G401.6 (cell line): ENCODE measurements around the gene CAMK1D.

Experiments
- FAIRE-seq: peaks from 2 replicates; lab custom pipeline; 2012; peaks lifted over from hg19 to GRCh38; lab: Jason Lieb, UNC

Gene CAMK1D

DNA sequence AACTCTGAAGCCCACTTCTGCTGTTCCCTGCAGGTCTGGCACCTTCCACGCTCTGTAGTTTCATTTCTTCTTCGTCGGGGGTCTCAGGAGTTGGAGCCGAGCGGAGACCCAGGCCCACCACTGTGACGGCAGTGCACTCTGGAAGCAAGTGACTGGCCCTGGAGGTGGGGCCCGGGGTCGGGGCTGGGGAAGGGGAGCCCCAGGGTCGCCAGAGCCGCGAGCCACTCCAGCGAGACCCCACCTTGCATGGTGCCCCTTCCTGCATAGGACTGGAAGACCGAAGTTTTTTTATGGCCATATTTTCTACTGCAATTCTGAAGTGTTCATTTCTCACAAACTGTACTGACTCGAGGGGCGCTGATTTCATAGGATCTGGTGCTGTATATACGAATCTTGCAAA lies 479.4 kb downstream of the CAMK1D start:
- no peak for FAIRE-seq

DNA sequence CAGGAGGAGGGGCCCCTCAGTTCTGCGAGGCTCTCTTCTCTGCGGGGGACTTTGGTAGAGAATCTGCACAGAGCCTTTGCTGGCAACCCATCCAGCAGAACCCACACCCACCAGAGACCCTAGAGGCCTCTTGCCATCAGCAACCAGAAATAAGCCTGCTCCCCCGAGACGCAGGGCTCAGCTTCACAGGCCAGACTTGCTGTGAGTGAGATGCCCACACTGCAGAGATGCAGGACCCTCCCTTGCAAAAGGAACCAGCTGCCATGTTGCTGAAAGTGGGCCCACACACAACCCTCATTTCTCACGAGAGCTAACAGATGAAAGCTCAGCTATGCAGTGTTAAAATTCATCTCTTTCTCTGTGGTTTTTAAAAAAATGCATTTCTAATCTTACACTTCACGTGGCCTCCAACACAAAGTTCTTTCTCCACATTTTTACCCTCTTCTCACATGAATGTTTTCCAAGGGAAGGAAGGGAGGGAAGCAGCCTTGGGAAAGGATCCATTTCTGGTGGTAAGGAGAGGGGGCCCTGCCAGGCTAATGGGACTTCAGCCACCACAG lies 480.6 kb downstream of the CAMK1D start:
- no peak for FAIRE-seq

DNA sequence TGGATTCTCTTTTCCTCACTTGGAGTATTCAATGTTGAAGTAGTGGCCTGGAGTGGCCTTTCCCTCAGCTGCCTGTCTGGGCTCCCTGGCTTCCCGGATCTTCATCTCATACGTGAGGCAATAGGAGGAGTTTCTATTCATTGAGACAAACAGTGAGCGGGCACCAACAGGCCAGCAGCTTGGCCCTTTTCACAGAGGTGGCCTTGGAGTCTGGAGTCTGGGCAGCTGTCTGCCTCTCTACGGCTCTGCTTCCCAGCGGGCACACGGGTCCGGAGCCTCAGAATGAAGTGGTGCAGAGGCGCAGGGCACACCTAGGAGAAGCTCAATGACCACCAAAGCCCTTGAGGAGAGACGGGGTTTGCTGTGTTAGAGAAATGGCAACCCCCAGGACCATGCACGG lies 482.7 kb downstream of the CAMK1D start:
- FAIRE-seq: no peak

DNA sequence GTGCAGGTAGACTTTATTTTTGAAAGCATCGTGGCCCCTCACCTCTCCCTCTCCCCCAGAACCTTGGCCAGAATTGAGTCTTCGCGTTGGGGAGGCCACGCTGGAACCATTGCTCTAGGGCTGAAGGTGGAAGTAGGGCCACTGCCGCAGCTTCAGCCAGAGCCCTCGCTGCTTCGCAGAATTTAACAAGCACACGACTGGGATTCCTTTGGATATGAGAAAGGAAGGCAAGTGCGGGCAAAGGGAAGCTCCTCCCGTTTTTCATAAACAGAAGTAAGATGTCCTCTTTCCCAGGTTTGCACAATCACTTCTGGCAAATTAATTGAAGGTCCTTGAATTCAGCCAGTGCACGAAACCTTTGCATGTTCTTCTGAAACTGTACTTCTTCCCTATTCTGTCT lies 484.1 kb downstream of the CAMK1D start:
- FAIRE-seq: no peak

DNA sequence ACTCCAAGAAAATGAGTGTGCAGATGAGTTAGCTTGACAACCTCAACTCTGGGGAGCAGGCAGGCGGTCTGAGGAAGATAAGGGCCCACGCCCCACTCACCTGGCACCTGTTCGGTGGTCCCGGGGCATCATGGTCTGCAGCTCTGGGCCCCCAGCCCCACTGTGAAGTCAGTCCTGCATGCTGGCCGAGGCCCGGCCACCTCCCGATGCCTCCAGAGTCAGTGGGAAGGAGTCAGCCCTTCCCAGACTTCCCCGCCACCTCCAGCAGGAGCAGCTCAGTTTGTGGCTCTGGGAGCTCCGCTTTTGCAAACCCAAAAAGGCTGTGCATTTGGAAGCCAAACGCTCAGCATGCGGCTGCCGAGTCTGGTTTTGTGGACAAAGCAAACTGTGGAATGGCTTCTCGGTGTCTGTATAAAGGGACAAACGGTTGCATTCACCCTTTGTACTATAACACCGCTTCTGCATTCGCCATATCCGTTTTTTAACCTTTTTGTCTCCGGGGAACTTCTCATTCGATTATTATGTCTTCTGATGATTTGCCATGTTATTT lies 484.8 kb downstream of the CAMK1D start:
- FAIRE-seq: no peak

DNA sequence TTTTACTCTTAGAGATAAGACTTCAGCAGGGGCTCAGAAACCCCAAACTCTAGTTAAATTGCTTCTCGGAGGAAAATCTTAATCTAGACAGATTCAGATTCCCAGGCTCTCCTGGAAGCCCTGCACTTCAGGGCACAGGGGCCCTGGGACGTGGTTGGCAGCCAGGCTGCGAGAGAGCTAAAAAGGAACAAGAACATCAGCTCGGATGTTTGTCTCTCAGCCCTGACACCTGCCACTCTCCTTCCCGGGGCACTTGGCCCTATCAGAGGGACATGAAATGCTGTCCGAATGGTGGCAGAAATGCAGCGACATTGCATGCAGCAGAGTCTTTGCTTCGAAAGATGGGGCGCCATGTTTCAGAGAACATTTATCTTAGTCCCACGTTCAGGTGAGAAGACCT lies 485.4 kb downstream of the CAMK1D start:
- no peak for FAIRE-seq

DNA sequence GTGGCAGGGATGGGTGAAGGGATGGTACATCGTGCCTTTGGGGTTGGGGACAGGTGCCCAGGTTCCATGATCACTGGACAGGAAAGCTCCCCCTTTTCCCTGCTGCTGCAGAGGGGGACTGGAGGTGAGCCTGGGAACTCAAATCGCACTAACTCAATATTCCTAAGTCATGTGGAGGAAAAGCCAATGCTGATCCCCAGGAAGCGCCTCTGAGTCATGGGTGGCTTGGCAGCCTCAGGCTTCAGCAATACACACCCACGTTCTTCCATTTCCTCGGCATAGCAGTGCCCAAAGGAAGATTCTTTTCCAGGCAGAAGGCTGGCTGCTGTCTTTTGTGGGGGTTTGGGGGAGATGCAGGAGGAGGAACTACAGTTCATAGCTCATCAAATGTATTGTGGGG lies 486.4 kb downstream of the CAMK1D start:
- no peak for FAIRE-seq

DNA sequence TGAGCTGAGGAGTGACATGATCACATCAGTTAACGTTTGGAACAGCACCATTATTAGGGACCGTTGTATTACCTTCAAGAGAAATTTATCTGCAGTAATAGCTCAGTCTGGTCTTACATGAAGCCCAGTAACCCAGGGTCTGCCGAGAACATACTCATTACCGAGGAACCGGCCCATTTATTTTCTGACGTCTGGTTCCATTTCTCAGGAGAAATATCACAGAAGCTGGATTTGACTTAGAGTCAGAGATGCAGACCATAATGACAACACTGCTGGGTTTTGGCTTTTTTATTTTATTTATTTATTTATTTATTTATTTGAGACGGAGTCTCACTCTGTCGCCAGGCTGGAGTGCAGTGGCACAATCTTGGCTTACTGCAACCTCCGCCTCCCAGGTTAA lies 489.0 kb downstream of the CAMK1D start:
- FAIRE-seq: no peak

DNA sequence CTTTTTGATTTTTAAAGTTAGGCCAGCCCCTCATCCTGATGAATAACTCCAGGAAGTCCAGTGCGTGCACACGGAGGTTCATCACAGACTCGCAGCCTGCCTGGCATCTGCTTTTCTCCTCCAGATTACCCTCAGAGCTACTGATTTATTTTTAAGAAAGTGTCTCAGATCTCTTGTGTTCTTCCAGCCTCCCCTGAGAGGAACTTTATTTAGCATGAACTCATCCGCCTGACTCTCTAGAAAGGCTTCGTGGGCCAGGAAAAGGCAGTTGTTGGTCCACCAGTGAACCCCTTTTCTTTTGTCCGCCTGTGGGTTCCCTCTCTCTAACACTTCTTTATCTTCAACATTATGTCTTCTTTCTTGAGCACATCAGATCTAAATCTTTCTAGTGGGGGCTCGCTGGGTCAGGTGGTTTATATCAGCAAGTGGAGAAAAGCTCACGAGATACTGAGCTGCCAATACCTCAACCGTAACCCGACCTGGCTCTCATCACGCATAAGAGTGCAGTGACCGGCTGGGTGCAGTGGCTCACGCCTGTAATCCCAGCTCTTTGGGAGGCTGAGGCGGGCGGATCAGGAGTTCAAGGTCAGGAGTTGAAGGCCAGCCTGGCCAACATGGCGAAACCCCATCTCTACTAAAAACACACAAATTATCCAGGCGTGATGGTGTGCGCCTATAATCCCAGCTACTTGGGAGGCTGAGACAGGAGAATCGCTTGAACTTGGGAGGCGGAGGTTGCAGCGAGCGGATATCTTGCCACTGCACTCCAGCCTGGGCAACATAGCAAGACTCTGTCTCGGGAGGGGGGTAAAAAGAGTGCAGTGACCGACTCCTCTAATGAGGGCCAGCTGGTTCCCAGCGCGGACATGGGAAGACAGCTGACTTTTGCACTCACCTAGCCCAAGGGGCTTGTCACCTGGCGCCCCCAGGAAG lies 489.9 kb downstream of the CAMK1D start:
- FAIRE-seq: no peak

DNA sequence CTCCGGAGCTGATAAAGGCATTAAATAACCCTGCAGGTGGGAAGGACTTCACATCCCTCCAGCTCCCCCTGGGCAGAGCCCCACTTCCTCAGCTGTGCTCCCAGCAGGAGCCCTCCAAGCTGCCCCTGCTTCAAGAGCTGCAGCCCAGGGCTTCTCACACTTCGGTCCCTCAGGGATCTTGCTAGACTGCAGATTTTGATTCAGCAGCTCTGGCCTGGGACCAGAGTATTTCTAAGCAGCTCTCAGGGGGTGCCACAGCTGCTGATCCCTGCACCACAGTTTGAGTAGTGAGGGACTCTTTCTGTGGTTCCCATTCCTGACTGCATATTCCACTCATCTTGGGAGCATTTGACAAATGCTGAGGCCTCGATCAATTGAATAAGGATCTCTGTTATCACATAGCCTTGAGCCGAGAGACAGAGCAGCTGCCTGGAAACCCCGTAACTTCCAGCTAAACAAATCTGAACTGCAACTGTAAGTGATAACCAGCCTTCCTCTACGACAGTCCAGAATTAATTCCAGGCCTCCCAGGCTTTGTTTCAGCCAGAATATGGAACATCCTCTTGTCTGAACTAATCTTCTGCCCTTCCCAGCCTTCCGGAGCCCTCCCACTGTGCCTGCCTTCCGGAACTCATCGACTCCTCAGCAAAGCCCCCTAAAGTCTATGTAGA lies 490.7 kb downstream of the CAMK1D start:
- no peak for FAIRE-seq

DNA sequence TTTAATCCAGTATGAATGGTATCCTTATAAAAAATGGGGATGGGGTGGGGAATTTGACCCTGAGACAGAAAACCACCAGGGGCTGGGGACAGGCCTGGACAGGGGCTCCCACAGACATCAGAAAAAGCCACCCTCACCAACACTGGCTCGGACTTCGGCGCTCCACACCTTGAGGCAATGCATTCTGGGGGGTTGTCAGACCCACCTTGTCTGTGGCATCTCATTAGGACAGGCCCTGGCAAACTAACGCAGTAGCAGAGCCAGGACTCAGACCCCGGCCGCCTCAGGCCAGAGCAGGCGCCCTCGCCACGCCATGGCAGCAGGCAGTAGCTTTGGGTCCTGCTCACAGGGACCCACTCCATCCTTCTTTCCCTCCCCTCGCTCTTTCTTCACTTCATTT lies 492.1 kb downstream of the CAMK1D start:
- no peak for FAIRE-seq

DNA sequence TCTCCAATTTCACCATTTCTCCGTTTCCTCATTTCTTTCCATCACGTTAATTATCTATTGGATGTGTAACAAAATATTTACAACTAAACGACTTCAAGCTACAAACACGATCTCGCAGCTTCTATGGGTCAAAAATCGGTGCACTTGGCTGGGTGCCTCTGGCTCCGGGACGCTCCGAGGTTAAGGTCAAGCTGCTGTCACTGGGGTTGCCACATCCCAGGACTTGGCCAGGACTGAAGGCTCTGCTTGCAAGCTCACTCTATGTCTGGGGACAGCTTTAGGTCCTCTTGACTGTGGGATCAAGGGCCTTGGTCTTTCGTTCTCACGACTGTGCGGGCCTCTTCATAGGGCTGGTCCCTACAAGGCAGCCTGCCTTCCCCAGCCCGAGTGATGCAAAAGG lies 492.5 kb downstream of the CAMK1D start:
- no peak for FAIRE-seq

DNA sequence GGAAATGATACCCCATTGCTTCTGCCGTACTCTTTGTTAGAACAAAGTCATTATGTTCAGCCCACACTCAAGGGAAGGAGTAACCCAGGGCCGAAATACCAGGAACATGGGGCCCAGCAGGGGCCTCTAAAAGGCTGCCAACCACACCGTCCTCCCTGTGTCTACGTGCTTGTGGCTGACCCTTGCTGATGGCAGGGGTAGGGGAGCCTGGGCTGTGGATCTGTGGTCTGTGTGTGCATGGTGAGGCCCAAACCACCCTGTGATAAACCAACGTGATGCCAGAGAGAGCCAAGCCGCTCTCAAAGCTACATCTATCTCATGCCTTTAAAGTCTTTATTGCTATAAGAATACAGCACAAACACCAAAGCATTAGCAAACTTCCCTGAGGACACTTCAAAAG lies 493.0 kb downstream of the CAMK1D start:
- no peak for FAIRE-seq

DNA sequence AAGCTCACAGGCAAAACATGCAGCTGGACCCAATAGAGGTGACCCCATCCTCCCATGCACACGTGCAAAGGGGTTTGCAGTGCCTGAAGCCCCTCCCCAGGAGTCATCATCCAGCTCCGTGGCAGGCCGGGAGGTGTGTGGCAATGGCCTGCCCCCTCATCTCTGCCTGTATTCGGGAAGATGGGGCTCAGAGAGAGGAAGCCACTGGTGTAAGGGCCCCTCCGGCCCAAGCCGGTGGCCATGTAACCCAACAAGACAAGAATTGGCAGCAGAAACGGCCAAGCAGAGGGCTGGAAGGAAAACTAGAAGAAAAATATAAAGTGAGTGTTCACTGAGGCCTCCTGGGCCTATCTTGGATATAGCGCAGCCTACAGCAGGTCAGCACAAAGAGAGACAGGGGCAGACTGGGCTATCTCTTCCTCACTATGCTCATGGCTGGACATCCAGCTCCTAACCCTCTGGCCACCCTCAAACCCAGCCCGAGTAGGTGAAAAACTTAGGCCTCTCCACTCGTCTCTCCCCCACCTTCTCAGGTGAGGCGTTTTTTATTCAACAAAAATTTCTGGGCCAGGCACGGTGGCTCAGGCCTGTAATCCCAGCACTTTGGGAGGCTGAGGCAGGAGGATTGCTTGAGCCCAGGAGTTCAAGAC lies 494.1 kb downstream of the CAMK1D start:
- FAIRE-seq: no peak

DNA sequence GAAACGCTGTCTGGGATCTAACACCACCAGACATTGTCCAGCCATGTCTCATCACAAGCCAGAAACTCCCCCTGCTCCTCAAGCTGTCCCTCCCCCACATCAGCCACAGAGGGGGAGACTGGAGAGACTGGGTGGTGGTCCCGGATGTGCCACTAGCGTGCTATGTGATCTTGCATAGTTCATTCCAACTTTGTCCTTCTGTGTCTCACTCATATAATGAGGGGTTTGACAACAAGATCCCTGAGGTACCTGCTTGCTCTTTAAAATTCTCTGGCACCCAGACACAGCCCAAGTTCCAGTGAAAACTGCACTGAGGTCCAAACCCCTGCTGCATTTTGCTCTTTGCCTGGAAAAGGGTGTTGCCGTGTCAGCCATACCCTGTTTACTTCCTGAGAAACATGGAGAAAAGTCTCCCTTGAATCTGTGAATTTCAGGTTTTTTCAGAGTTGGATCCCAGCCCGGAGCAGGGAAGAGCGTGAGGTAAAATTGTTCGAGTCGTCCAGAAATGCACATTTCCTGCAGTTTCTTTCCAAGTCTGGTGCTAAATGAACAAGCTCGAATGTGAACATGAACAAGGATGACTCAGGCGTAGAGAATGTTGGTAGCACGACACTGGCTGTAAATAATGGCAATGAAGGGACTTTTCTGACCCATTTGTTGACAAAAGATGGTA lies 495.6 kb downstream of the CAMK1D start:
- no peak for FAIRE-seq

DNA sequence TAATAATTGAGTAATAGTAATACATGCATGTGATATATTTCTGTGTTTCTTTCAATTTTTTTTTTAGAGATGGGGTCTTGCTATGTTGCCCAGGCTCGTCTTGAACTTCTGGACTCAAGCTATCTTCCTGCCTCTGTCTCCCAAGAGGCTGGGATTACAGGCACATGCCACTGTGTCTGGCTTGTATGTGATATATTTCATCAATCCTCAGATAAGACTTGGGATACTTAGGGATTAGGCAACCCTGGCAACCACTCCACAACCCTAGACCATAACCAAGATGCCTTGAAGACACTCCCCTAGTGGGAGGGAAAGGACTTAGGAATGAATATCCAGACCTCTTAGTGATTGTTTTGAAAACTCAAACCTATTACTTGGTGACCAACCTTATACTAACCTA lies 497.4 kb downstream of the CAMK1D start:
- FAIRE-seq: no peak

DNA sequence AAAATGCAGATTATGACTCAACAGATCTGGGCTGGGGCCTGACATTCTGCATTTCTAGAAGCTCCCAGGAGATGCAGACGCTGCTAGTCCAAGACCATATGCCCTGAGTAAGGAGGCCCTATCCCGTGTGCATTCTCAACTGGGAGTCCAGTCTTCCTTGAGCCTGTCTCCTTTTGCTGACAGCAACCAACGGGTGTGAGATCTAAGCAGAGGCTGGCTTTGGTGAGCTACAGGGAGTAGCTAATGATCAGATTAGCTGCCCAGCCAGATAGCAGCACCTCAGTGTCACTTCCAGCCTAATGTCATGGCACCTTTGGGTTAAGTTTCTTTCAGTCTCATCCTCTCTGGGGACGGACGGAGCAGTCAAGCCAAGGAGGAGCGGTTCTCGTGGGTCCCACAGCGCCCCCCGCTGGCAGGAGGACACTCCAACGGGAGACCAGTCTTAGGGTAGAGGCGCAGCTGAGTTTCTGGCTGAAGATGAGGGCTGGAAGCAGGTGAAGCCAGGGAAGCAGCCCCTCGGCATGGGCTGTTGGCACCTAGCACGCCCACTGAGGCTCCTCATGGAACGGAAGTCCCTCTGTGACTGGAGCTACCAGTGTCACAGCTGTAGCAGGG lies 498.1 kb downstream of the CAMK1D start:
- no peak for FAIRE-seq

DNA sequence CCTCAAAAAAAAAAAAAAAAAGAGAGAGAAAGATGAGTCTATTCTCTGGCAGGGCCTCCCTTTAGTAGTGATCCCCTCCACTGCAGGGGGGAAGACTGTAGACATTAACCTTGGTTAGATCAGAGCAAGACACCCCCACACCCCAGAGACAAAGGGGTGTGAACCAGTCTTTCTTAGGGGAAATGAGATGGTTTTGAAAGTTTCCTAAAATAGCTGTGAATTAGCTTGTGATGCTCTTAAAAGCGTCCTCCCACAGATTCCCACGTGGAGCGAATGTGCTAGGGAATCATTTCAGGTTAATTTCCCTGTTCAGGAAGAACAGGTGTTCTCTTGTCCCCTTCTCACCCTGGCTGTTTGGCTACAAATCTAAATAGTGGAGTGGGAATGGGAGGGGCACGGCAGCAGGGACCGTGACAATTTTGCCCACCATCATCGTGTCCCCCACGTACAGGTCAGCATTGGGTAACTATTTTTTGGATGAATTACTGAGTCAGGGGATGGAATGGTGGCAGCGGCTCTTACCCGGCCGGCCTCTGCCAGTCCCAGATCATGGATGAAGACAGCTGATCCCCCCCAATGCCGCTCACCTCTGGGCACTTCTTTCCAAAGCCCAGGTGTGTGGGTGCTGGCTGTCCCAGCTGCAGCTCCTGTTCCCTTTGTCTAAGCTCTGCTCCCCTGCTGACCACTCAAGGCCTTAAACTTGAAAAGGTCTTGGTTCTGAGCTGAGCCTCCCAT lies 499.3 kb downstream of the CAMK1D start:
- FAIRE-seq: no peak

DNA sequence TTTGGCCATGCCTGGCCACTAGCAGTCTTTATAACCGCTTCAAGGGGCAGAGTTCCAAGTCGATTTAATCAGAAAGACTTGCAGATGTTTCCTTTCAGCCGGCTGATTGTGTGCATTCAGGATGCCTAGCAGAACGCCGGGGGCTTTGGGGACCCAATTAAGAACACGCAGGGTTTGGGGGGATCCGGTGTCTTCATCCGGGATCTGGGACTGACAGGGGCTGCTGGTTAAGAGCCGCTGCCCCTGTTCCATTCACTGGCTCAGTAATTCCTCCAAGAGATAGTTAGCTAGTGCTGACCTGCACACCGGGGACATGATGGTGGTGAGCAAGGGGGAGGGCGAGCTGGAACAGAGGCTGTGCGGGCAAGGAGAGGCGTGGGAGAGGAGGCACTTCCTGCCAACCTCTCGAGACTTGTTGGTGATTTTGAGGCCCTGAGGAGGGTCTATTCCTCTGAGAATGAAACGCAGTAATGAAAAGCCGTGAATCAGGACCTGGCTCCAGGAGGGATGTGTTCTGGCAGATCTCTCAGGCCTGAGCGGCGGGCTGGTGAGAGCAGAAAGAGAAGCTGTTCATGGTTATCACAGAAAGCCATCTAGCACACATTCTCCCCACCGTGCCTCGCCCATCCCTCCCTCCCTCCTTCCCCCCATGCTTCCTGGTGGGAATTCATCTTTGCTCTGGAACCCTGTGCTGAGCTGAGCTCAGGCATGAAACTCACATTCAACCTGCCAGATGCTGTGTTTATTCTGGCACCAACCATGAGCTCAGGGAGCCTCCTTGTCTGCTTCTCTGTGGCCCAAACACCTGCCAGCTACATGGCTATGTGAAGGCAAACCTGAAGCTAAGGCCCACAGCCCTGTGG lies 500.2 kb downstream of the CAMK1D start:
- FAIRE-seq: no peak

DNA sequence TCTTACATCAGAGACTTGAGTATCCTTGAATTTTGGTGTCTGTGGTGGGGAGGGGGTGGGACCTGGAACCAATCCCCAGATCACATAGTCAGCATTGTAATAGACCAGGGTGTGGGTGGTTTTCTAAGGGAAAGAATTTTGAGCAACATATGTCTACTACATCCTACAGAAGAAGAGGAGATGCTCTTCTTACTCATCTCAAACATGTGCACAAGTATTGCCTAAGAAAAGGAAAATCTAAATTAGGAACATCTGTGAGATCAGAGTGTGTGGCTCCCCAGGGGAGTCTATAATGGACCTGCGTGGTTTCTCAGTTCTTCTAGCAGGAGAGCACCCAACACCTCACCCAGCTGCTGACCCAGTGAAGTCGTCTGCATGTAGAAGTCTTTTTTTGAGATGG lies 503.3 kb downstream of the CAMK1D start:
- FAIRE-seq: no peak
